ENCODE results near the gene FZR1. TPM values are rescaled to one million over a fixed set of nuclear protein-coding genes. Genes with fewer than 3 reads are reported as not detected.
A peak's percentile ranks its signal among the peaks of the same experiment; 100 is the strongest.

FZR1 gene
- total and polyA plus RNA-seq, 2 of the 13 experiments (the other 11 are each of a cell fraction or from before 2014, with no cell fraction given), result 29.0 to 30.8 TPM

GRCh38 chr19:3505598-3506383 is at the start of gene FZR1 (continued):
- TF ChIP-seq HMGXB4 (CRISPR knock-in tag; IDR thresholded peaks at IDR 0.05; ENCODE audit: borderline replicate concordance in 1 of 2, low read depth in 1 of 2) (peak; percentile 35 to 54; a peak in 1 of 4 replicates), ZBTB14 (CRISPR knock-in tag; IDR thresholded peaks at IDR 0.05) (peak; percentile 89), ZNF597 (CRISPR knock-in tag; IDR thresholded peaks at IDR 0.05) (0 out of 2 replicates have a peak, but pooled peaks have one; percentile 18), ZNF556 (CRISPR knock-in tag; IDR thresholded peaks at IDR 0.05; ENCODE audit: borderline replicate concordance) (peak; percentile 59; the same call in 1 of the 2 replicates), ZSCAN21 (CRISPR knock-in tag; IDR thresholded peaks at IDR 0.05; ENCODE audit: borderline replicate concordance) (peak; percentile 80), ZNF788 (CRISPR knock-in tag; IDR thresholded peaks at IDR 0.05; ENCODE audit: borderline replicate concordance) (peak; percentile 33; the same call in 1 of the 2 replicates), FOXK2 (IDR thresholded peaks at IDR 0.05) (0 out of 2 replicates have a peak, but pooled peaks have one; percentile 39), FOSL1 (CRISPR knock-in tag; IDR thresholded peaks at IDR 0.05; ENCODE audit: borderline replicate concordance) (no peak), CHD2 (IDR thresholded peaks at IDR 0.05; ENCODE audit: low read depth, low read length) (0 out of 2 replicates have a peak, but pooled peaks have one; percentile 43), NFYC (CRISPR knock-in tag; IDR thresholded peaks at IDR 0.05) (peak; percentile 32; the same call in 1 of the 2 replicates), CEBPG (CRISPR knock-in tag; IDR thresholded peaks at IDR 0.05) (0 out of 2 replicates have a peak, but pooled peaks have one; percentile 2), KLF16 (CRISPR knock-in tag; IDR thresholded peaks at IDR 0.05) (peak in 1 of 2 experiments; percentile 68; a peak in 2 of 4 replicates), SAFB2 (CRISPR knock-in tag; IDR thresholded peaks at IDR 0.05; ENCODE audit: borderline replicate concordance, low read depth) (no peak; the same call in 1 of the 2 replicates), IRF2 (CRISPR knock-in tag; IDR thresholded peaks at IDR 0.05) (peak; percentile 71), ZNF639 (CRISPR knock-in tag; conservative IDR thresholded peaks at IDR 0.05) (peak; percentile 58; the same call in 1 of the 2 replicates), KAT2B (IDR thresholded peaks at IDR 0.05; ENCODE audit: borderline replicate concordance, low read depth, low read length) (peak; percentile 60), TCF7L2 (IDR thresholded peaks at IDR 0.05; ENCODE audit: low read depth, low read length) (no peak), MLX (CRISPR knock-in tag; IDR thresholded peaks at IDR 0.05) (peak; percentile 60; the same call in 1 of the 2 replicates), MED1 (CRISPR knock-in tag; IDR thresholded peaks at IDR 0.05) (peak; percentile 55), ZFP91 (CRISPR knock-in tag; IDR thresholded peaks at IDR 0.05; ENCODE audit: borderline replicate concordance) (peak; percentile 61; the same call in 1 of the 2 replicates)

Data from HepG2 (cell line).